ENCODE measurements around the gene ZNF543. TPM values are rescaled to one million over a fixed set of nuclear protein-coding genes. Genes with fewer than 3 reads are reported as not detected.
"Not testable (repeated sequence)": the region's sequence is repeated elsewhere in the genome, so short reads cannot be mapped to it uniquely, and the experiment has no call there.

ZNF543 gene
- total RNA-seq, 1 experiment from 2014 or later, result 4.5 TPM

DNA sequence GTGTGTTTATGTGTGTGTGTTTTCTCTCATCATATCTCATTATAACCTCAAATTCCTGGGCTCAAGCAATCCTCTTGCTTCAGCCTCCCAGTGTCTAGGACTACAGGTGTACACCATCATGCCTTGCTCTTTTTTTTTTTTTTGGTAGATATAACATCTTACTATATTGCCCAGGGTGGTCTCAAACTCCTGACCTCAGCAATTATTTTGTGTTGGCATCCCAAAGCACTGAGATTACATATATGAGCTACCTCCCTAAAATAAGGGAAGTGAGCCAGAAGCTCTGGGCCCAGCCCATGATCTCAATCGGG, 448 bp upstream of the ZNF543 start:
- no peak for DNase-seq (ENCODE audit: low read depth)

DNA sequence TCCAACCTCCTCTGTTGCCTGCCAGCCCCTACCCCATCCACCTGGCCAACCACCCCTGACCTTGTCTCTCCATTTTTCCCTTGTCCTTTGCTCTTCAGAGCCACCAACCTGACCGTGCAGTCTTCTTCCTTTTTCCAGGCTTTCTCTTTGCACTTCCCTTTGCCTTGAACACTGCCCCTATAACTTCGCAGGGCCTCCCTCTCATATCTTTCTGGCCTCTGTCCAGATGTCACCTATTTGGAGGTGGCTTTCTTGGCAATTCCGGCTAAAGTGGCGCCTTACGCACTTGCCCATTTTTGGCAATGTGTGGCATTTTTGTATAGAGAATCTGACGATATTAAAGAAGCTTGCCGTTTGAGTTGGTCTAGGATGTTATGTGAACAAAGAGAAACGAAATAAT, 844 bp downstream of the ZNF543 start:
- DNase-seq (ENCODE audit: low read depth), result no peak

DNA sequence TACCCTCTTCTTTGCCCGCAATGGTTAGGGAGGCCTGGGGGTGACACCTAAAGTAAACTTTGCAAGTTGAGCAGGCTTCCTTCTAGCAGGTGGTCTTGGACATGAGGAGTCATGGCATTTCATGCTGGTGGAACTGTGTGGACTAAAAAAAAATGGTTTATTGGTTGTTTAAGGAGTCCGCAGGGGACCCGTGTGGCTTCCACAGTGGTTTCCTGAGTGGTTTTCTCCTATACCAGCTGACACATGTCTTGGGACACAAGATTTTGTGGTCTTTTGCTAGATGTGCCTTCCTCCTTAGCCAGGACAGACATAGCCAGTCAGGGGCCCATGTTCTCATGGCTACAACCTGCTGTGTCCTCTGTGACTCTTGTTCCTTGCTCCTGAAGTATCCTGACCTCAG, 1.5 kb downstream of the ZNF543 start:
- DNase-seq (ENCODE audit: low read depth), result no peak

DNA sequence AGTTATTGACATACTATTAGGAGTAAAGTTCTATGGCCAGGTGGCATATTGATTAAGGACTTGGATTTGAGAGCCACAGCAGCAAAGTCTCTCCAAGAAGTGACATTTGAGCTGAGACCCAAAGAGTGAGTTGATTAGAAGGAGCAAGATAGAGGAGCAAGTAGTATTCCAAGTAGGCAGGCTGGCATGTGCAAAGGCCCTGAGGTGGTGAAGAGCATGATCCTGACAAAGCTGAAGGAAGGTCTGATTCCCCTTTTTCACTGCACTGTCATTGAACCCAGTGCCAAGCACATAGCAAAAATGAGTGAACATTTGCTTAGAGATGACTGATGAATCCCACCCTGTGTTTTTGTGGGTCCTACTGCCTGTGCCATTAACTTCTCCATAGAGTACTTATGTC, 4.7 kb downstream of the ZNF543 start:
- DNase-seq (ENCODE audit: low read depth), result no peak

DNA sequence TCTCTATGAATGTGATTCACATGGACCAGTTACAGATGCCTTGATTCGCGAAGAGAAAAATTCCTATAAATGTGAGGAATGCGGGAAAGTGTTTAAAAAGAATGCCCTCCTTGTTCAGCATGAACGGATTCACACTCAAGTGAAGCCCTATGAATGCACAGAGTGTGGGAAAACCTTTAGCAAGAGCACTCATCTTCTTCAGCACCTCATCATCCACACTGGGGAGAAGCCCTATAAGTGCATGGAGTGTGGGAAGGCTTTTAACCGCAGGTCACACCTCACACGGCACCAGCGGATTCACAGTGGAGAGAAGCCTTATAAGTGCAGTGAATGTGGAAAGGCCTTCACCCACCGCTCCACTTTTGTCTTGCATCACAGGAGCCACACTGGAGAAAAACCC, 7.7 kb downstream of the ZNF543 start:
- DNase-seq (ENCODE audit: low read depth), result no peak

DNA sequence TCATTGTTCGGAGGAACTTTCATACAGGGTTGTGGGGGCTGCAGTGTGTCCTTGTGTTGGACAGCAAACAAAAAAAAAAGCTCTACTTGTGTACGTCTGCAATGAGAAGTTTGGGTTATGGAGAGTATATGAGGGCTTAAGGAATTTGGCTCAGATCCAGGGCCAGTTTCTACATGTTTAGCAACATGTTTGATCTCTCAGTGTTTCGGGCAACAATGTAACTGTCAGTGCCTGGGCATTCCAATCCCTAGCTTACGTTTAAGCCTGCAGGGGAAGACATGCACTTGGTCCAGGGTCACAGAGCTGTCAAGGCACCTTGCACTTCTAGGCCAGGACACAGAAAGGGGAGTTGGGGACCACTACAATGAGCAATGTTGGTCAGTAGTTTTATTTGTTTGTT, 13.9 kb downstream of the ZNF543 start:
- DNase-seq (ENCODE audit: low read depth), result no peak

DNA sequence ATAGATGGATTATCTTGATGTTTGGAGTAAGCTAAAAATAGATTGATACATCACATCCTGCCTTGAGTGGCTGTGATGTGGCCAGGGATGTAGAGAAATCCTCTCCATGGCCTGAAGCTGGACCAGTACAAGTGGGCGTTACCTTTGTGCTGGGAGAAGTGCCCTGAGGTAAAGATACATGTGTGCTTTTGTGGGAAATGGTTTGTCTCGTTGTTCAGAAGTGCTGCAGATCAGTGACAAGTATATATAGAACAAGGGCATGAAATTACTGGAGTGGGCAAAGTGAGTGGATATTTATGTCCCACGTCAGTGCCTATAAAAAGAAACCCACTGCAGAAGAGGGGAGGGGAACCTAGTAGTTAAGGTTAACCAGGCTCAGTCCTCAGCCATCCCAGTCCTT, 18.6 kb downstream of the ZNF543 start:
- no peak for DNase-seq (ENCODE audit: low read depth)

DNA sequence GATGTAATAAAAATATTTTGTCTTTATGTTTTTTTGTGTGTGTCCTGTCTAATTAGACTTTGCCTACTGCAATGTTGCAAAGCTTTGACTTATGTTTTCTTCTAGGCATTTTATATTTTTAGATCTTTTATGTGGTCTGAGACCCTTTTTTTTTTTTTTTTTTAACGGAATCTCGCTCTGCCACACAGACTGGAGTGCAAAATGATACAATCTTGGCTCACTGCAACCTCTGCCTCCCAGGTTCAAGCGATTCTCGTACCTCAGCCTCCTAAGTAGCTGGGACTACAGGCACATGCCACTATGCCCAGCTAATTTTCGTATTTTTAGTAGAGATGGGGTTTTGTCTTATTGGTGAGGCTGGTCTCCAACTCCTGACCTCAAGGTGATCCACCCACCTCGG, 22.3 kb downstream of the ZNF543 start:
- no peak for DNase-seq (ENCODE audit: low read depth)

DNA sequence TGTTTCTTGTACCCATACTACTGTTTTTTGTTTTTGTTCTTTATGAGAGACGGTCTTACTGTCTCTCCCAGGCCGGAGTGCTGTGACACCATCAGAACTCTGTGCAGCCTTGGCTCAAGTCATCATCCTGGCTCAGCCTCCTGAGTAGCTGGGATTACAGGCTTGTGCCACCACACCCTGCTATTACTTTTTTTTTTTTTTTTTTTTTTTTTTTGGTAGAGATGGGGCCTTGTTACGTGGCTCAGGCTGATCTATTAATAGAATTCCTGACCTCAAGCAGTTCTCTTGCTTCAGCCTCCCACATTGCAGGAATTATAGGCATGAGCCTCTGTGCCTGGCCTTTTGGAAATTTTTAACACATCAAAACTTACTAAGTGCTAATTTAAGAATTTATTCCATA, 27.9 kb downstream of the ZNF543 start:
- peak; percentile 29 for DNase-seq (ENCODE audit: low read depth)

DNA sequence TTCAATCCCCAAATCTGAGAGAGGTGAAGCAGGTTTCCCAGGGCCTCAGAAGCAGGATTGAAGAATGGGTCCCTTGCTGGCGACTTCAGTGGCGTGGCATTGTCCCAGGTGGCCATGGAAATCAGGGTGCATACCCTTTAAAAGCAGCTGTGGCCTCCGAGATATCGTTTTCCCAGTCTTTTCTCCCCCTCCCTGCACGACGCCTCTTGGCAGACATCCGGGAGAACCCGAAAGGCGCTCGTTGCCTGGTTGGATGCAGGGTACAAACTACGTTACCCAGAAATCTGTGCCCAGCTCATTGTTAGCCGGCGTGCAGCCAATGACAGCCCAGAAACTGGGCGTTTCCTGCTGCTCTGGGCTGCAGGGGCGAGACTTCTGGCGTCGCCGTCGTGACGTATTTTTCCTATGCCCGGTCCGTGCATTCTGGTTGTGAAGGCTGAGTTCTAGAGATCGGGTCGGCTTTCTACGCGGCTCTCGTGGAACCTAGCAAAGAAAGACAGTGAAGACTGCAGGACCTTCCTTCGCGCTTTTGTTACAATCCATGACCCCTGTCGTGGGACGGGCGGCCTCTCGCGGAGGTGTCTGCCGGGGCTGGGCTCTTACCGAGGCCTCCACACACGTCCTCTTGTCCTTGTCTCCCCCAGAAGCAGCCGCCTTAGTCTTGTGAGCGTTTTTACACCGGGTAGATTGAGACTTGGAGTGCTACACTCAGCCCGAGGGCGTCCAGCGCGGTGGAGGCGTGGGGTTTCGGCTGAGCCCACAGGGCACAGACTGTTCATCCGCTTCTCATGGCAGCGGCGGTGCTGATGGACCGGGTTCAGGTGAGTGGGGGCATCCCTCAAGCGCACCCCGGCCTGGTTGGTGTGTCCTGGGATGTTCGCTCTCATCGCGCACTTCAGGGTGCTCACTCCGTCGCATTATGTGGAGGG, 30.9 kb downstream of the ZNF543 start, which contains the start of gene ZNF304:
Gene ZNF304, plus strand, starts transcription at position 395 of the 929 bp plus-strand sequence. Its CDS starts 394 bp downstream, at position 789.
- peak; percentile 95 for DNase-seq (ENCODE audit: low read depth)

DNA sequence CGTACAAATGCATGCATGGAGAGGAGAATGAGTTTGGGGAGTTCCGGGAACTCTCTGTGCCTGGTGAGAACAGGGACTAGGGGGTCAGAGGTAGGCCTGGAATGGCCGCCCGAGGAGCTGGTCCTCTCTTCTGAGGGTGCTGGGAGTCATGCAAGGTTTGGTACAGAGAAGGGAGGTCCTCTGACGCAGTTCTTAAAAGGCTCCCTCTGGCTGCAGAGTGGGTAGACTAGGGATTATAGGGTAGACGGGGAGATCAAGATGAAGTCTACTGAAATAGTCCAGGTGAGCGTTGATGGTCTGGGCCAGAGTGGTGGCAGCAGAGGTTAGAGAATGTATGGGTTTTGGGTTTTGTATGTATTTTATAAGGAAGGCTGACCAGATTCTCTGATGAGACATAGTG, 31.6 kb downstream of the ZNF543 start:
- no peak for DNase-seq (ENCODE audit: low read depth)

DNA sequence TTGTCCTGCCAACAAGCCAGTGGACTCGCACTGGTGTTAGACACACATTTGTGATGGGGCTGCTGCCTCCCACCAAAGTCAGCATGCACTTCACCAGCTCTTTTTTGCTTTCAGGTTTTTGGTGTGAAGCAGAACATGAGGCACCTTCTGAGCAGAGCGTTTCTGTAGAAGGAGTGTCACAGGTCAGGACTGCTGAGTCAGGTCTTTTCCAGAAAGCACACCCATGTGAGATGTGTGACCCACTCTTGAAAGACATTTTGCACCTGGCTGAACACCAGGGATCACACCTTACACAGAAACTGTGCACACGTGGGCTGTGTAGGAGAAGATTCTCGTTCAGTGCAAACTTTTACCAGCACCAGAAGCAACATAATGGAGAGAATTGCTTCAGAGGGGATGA, 35.6 kb downstream of the ZNF543 start:
- DNase-seq (ENCODE audit: low read depth), result no peak

DNA sequence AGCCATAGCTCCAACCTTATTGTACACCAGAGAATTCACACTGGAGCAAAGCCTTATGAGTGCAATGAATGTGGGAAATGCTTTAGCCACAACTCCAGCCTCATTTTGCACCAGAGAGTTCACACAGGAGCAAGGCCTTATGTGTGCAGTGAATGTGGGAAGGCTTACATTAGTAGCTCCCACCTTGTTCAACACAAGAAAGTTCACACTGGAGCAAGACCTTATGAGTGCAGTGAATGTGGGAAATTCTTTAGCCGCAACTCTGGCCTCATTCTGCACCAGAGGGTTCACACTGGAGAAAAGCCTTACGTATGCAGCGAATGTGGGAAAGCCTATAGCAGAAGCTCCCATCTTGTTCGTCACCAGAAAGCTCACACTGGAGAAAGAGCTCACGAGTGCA, 37.1 kb downstream of the ZNF543 start:
- DNase-seq (ENCODE audit: low read depth), result no peak

DNA sequence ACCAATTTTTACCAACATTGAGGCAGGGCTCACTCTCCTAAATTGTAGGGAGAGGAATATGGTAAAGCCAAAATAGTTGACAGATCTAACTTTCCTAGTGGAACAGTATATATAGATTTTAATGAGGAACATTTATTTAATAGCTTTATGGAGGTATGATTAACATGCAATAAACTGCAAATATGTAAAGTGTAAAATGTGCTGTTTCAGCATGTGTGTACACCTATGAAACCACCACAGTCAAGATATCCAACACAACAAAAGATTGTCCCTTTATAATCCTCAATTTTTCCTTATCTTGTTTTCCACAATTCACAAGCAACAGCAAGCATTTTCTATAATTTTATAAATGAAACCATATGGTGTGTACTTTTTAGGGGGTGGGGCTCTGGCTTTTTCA, 39.0 kb downstream of the ZNF543 start:
- no peak for DNase-seq (ENCODE audit: low read depth)

DNA sequence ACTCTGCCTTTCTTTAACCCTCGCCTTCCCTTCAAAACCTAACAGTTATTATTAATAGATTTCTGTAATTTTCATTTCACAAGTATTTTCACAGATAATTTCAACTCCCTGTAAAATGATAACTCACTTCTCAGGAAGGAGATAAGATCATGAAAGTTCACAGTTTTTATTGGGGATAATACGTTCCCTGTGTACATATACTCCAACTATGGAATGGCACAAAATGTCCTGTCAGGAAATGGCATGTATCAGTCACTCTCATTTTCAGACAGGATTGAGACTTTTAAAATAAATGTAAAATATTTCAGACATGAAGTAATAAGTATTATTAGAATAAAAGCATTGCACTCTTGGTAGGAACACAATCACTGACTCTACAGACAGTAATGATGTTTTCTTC, 42.1 kb downstream of the ZNF543 start:
- no peak for DNase-seq (ENCODE audit: low read depth)

DNA sequence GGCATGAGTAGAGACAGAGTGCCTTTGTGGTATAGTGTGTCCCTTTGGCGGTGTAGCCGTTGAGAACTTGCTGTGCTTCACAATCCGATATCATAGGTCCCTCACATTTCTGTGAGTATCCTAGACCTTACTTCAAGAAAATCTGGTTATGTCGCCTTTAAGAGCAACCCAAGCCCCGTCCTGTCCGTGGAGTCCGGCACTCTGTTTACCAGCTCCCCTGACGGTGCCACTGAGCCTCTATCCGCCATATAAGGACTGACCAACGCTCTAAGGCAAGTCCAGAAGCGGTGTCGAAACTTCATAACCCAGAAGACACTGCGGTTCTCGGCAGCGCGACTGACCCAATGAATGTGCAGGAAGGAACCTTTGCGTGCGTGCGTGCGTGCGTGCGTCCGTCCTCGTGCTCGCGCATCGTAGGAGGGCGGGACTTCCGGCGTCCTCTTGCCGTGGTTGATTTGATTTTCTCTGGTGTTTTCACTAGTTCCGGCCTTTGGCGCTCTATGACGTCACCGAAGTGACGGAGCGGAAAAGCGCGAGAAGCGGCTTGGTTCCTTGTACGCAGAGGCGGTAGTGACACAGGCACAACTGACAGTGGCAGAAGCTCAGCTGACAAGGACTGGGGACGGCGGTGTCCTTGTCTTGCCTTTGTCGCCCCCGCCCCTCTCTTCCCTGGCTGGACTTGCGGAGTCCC, 42.9 kb downstream of the ZNF543 start, which contains the start of the genes TRAPPC2B and ZNF547:
Gene TRAPPC2B, plus strand, starts transcription at position 555 of the 691 bp plus-strand sequence. CDS start 1,283 bp downstream, outside the sequence.
Gene ZNF547, plus strand, starts transcription at position 555 of the 691 bp plus-strand sequence. CDS start 5,005 bp downstream, outside the sequence.
- DNase-seq (ENCODE audit: low read depth), result peak; percentile 100

DNA sequence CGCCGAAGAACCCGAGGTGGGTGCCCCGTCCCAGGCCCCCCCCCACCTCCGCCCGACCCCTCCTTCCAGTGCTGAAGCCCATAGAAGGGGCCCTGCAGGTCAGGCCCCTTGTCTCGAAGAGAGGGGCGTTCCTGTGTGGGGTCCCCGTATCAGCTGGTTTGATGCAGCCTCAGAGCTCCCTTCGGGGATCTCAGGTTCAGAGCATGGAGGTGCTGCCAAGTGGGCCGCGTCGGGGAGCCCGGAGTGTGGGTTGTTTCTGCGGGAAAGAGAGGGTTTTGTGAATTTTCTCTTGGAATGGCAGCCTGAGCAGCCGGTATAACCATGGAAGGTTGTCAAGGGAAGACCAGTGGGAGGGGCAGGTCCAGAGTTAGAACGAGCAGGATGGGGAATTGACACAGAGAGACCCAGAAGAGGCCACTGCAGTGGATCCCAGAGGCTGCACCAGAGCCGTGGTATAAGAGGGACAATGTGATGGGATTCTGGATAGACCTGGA, 43.5 kb downstream of the ZNF543 start:
- no peak for DNase-seq (ENCODE audit: low read depth)

DNA sequence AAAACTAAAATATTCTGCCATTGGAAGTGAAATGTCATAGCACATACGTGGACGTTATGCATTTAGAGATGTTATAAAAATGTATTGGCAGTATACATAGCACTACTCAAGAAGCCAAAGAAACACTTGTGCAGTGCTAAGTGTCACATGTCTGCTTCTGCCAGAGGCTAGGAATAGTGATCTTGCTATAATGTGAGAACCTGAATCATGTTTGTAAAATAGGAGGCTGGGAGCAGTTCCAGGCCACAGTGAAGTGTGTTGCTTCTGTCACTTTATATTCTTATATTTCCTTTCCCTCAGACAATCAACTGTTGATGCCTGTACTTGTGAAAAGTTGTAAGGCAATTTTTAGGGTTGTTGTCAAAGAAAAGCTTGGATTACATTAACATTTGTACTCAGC, 46.5 kb downstream of the ZNF543 start:
- no peak for DNase-seq (ENCODE audit: low read depth)

DNA sequence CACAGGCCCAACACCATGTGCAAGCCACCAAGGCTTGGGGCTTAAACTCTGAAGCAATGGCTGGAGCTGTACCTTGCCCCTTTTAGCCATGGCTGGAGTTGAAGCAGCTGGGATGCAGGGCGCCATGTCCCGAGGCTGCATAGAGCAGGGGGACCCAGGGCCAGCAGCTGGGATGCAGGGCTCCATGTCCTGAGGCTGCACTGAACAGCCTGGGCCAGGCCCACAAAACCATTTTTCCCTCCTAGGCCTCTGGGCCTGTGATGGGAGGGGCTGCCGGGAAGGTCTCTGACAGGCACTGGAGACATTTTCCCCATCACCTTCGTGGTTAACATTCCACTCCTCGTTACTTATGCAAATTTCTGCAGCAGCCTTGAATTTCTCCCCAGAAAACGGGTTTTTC, 53.9 kb downstream of the ZNF543 start:
- DNase-seq (ENCODE audit: low read depth), result no peak

DNA sequence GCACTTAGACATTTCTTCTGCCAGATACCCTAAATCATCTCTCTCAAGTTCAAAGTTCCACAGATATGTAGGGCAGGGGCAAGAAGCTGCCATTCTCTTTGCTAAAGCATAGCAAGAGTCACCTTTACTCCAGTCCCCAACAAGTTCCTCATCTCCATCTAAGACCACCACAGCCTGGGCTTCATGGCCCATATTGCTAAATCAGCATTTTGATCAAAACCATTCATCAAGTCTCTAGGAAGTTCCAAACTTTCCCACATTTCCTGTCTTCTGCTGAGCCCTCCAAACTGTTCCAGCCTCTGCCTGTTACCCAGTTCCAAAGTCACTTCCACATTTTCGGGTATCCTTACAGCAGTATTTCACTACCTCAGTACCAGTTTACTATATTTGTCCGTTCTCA, 54.4 kb downstream of the ZNF543 start:
- DNase-seq (ENCODE audit: low read depth), result not testable (repeated sequence)

DNA sequence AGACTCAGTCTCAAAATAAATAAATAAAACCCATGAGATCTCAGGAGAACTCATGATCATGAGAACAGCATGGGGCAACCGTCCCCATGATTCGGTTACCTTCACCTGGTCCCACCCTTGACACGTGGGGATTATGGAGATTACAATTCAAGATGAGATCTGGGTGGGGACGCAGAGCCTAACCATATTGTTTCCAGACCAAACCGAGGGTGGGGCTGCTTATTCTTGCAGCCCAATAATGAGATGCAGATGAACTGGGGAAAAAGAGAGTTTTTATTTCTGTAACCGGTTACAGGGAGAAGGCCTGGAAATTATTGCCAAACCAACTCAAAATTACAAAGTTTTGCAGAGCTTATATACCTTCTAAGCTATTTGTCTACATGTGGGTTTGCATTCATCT, 55.9 kb downstream of the ZNF543 start:
- no peak for DNase-seq (ENCODE audit: low read depth)

DNA sequence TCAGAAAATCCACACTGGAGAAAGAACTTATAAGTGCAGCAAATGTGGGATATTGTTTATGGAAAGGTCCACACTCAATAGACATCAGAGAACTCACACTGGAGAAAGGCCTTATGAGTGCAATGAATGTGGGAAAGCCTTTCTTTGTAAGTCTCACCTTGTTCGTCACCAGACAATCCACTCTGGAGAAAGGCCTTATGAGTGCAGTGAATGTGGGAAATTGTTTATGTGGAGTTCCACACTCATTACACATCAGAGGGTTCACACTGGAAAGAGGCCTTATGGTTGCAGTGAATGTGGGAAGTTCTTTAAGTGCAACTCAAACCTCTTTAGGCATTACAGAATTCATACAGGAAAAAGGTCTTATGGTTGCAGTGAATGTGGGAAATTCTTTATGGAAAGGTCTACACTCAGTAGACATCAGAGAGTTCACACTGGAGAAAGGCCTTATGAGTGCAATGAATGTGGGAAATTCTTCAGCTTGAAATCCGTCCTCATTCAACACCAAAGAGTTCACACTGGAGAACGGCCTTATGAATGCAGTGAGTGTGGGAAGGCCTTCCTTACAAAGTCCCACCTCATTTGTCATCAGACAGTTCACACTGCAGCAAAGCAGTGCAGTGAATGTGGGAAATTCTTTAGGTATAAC, 57.4 kb downstream of the ZNF543 start:
- DNase-seq (ENCODE audit: low read depth), result no peak
